Fibroblast of peridontal ligament (primary cell): ENCODE measurements around the gene UGT2B11.
"Not testable (repeated sequence)": the region's sequence is repeated elsewhere in the genome, so short reads cannot be mapped to it uniquely, and the experiment has no call there.

Experiments
- DNase-seq: peaks from one replicate; pipeline ENCODE4 v3.0.0-alpha.2; 2010; ENCODE audit errors: extremely low read depth

UGT2B11 gene

GRCh38 chr4:69214716-69215115 is at the start of gene UGT2B11:
Gene UGT2B11 (minus strand): TSS chr4:69214748. CDS start chr4:69214722, 26 bp downstream.
- DNase-seq = no peak

DNA sequence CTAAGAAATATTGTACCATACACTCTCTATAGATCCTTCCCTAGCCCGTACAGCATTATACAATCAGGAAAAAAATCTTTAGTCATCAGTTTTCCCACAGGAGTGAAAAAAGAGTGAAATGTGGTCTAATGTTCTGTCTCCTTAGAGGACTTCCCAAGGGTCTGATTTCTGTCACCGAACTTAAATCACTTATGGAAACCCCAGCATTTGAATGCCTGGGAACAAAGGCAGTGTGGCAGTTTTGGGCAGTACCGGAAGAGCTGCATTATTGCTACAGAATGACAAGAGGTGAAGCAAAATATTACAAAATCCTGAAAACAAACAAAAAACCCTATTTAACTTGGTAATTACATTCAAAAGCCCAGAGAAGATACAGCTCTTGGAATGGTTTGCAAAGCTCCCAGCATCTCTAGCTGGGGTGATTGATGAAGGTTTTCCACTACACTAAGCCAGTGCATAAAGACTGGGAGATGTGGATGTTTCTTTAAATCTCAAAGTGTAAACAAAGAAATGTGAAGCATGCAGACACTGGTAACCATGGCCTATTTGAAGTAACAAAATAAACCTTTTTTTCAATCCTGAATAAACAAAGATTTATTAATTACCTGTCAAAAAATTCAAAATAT is 38.7 kb upstream of the UGT2B11 start:
- not testable (repeated sequence) for DNase-seq

DNA sequence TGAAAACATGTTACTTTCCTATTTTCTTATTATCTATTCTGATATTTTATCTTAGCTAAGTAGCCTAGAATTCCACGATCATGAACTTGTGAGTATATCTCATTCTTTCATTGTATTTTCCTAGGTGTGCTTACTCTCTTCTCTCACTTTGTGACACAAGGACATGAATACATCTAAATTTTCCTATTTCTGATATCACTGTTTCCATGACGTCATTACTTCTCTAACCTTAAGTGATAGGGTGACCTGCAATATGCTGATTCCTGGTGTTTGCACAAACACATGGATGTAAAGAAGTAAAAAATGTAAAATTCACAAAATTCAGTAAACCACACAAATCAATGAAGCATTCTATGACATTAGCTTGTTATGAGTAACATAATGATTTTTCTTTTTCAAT is 36.3 kb upstream of the UGT2B11 start:
- DNase-seq = not testable (repeated sequence)

GRCh38 chr4:69242562-69243240 is 28.2 kb upstream of the UGT2B11 start:
- DNase-seq = not testable (repeated sequence)

- not testable (repeated sequence) for DNase-seq
Observed at GRCh38 chr4:69241746-69242145, 27.2 kb upstream of the UGT2B11 start.

- DNase-seq = not testable (repeated sequence)
Observed at GRCh38 chr4:69240787-69241186, 26.2 kb upstream of the UGT2B11 start.

- no peak for DNase-seq
Observed at GRCh38 chr4:69239557-69240168, 25.1 kb upstream of the UGT2B11 start.

DNA sequence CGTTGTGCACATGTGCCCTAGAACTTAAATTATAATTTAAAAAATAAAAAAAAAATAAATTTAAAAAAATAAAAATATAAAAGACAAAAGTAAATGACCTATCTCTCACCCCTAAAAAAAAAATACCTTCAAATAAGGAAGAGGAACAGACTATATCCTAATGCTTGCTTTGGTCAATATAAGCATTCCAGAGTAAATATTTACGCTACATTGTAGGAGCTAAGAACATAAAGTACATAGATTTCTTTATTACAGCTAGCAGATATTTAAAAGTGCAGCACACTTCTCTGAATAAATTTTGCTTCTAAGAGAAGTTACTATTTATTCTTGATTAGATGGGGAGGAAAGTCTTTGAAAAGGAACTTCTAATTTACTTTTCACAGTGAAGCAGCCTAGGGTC is 24.5 kb upstream of the UGT2B11 start:
- DNase-seq = no peak

- DNase-seq = no peak
Observed at GRCh38 chr4:69224891-69225290, 10.3 kb upstream of the UGT2B11 start.

GRCh38 chr4:69223277-69223676 is 8.7 kb upstream of the UGT2B11 start:
- not testable (repeated sequence) for DNase-seq

GRCh38 chr4:69218491-69218890 is 3.9 kb upstream of the UGT2B11 start:
- not testable (repeated sequence) for DNase-seq

DNA sequence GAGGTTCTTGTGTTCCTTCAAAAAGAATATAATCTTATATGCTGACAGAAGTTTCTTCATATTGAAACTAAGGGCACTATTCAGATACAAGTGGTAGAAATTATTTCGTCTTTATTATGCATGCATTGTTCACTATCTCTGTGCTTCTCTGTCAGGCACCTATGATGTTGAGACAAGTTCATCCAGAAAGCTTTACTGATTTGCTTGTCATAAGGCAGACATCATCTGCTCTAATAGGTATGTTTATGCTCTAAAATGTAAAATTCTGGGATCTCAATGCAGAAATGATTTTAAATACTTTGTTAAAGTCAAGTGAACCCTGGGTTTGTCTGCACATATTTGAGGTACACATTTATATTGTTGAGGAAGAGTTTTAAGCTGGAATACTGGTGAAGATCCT is 3.6 kb downstream of the UGT2B11 start:
- DNase-seq = no peak

- not testable (repeated sequence) for DNase-seq
Observed at GRCh38 chr4:69198506-69198905, 16.0 kb downstream of the UGT2B11 start.

- no peak for DNase-seq
Observed at GRCh38 chr4:69196209-69196965, 18.2 kb downstream of the UGT2B11 start.

- no peak for DNase-seq
Observed at GRCh38 chr4:69194166-69194565, 20.4 kb downstream of the UGT2B11 start.

DNA sequence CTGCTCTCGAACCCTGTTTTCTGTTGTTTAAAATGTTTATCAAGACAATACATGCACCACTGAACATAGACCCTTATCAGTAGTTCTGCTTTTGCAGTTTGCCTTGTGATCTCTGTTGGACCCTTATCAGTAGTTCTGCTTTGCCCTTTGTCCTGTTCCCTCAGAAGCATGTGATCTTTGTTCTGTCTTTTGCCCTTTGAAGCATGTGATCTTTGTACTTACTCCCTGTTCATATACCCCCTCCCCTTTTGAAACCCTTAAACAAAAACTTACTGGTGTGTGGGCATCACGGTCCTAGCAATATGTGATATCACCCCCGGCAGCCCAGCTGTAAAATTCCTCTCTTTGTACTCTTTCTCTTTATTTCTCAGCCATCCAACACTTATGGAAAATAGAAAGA is 22.6 kb downstream of the UGT2B11 start:
- DNase-seq = not testable (repeated sequence)

- not testable (repeated sequence) for DNase-seq
Observed at GRCh38 chr4:69190621-69191020, 23.9 kb downstream of the UGT2B11 start.

DNA sequence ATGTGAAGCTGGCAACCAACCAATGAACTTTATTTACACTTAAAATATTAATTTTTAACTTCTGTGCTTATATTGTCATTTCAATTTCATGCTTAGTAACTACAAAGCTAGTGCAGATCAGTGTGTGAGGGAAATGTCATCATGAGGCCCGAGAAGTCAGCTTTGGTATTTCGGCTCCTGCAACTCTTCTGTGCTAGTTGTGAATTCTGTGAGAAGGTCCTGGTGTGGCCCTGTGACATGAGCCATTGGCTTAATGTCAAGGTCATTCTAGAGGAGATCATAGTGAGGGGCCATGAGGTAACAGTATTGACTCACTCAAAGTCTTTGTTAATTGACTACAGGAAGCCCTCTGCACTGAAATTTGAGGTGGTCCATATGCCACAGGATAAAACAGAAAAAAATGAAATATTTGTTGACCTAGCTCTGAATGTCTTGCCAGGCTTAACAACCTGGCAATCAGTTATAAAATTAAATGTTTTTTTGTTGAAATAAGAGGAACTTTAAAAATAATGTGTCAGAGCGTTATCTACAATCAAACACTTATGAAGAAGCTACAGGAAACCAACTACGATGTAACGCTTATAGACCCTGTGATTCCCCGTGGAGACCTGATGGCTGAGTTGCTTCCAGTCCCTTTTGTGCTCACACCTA is 32.9 kb downstream of the UGT2B11 start:
- DNase-seq = not testable (repeated sequence)

DNA sequence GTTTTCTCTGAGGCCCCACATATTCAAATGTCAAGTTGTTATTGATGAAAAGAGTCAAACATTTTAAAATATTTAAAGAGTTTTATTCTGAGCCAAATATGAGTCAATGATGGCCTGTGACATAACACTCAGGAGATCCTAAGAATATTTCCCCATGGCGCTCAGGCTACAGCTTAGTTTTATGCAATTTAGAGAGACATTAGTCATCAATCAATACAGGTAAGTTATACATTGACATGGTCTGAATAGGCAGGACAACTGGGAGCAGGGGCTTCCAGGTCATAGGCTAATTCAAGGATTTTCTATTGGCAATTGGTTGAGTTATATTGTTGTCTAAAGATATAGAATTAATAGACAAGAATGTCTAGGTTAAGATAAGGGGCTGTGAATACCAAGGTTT is 34.7 kb downstream of the UGT2B11 start:
- not testable (repeated sequence) for DNase-seq

DNA sequence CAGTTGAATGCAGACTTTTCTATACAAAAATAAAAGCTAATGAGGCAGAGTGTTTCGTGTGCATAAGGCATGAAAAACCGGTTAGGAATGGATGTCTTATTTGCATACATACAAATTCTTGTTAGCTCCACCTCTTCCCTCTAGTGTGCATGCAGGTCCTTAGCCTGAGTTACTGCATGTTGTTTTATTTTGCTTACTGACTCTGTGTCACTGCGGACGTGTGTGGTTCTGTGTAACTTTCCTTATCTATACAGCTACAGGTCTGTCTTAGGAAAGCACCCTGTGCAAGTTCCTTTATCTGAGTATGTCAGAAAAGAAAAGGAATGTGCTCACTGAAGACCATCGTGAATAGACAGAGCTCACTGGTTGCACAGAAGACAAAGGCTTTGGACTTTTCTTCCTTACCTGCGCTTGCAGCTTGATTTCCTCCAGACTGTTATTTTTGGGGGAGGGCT is 35.8 kb downstream of the UGT2B11 start:
- DNase-seq = not testable (repeated sequence)
